Panc1 (cell line): Measurements from ENCODE around the gene CPA5. TPM values are rescaled to one million over a fixed set of nuclear protein-coding genes. Genes with fewer than 3 reads are reported as not detected.

ENCODE experiments used
- ATAC-seq: fragments of 200-7000 bp; cut with Tn5 transposase; 2 replicates; pipeline ENCODE4 v1.9.1; 2020; ENCODE audit warnings: mild to moderate bottlenecking, moderate library complexity
- BruUV-seq: library from RNA; stranded (reverse); fragments of 400-500 nt; replicated peaks from 2 replicates; lab custom pipeline; 2021; lab: Mats Ljungman, UMichigan
- CTCF ChIA-PET: fragments of 300-600 bp; sonication (Branson Sonifier 250); formaldehyde crosslinking; loops from one replicate; lab custom pipeline; 2022; ENCODE audit warnings: antibody characterized with exemption; lab: Charles Lee
- POLR2A ChIA-PET: fragments of 300-600 bp; sonication (Branson Sonifier 250); formaldehyde crosslinking; loops from one replicate; lab custom pipeline; 2022; ENCODE audit warnings: antibody characterized with exemption; lab: Charles Lee
- DNase-seq: peaks from one replicate; pipeline ENCODE4 v3.0.0-alpha.2; 2010; ENCODE audit warnings: low read depth, low spot score
- H3K27ac ChIP-seq: 2 replicates; pipeline ENCODE4 v1.5.1; 2011; ENCODE audit warnings: mild to moderate bottlenecking, low read length, inconsistent platforms
- H3K27me3 ChIP-seq: fragments of 200-500 bp; sonication (Bioruptor generic); 2 replicates; pipeline ENCODE4 v1.6.0; 2014; ENCODE audit warnings: low read length, inconsistent platforms; ENCODE audit not compliant: control insufficient read depth, insufficient read depth
- H3K36me3 ChIP-seq: fragments of 200-500 bp; sonication (Bioruptor generic); 2 replicates; pipeline ENCODE4 v1.5.1; 2014; ENCODE audit warnings: inconsistent platforms, mild to moderate bottlenecking, low read length, moderate library complexity; ENCODE audit not compliant: control insufficient read depth, insufficient read depth
- H3K4me1 ChIP-seq: 2 replicates; pipeline ENCODE4 v1.5.1; 2011; ENCODE audit warnings: inconsistent platforms, mild to moderate bottlenecking, low read length, moderate library complexity; ENCODE audit not compliant: control insufficient read depth, insufficient read depth
- H3K4me3 ChIP-seq, 2 experiments: 2 replicates each; pipeline ENCODE4 v1.5.1; 2011 to 2012; ENCODE audit warnings: low read depth in 2 of 2, low read length in 2 of 2, mild to moderate bottlenecking in 2 of 2, inconsistent platforms in 1 of 2, moderate library complexity in 1 of 2
- H3K9me3 ChIP-seq: fragments of 200-500 bp; sonication (Bioruptor generic); 2 replicates; pipeline ENCODE4 v1.5.1; 2014; ENCODE audit warnings: low read depth, mild to moderate bottlenecking, inconsistent platforms, low read length, moderate library complexity; ENCODE audit not compliant: control insufficient read depth, insufficient read depth
- POLR2AphosphoS5 ChIP-seq: IDR thresholded peaks from 2 replicates; pipeline ENCODE4 v1.6.1; 2012; ENCODE audit warnings: mild to moderate bottlenecking, low read depth, low read length, moderate library complexity
- REST ChIP-seq, 2 experiments: IDR thresholded peaks; 2 replicates each; pipeline ENCODE4 v1.6.1; 2011 to 2012; ENCODE audit warnings: low read depth in 2 of 2, control low read depth in 1 of 2, low read length in 1 of 2, mild to moderate bottlenecking in 1 of 2, moderate library complexity in 1 of 2; ENCODE audit not compliant: insufficient read depth in 1 of 2
- SIN3A ChIP-seq: IDR thresholded peaks from 2 replicates; pipeline ENCODE4 v1.6.1; 2012; ENCODE audit warnings: low read depth, mild to moderate bottlenecking, low read length, moderate library complexity, borderline replicate concordance; ENCODE audit not compliant: insufficient read depth
- TCF7L2 ChIP-seq: IDR thresholded peaks from 2 replicates; pipeline ENCODE4 v1.6.1; 2011; ENCODE audit warnings: mild to moderate bottlenecking, low read depth, low read length, inconsistent platforms
- in situ Hi-C: cut with HindIII; loops from 2 replicates; pipeline ENCODE4 v1.10.0; 2016; ENCODE audit warnings: low sequenced_read_pairs, low pct_unique_long_range_greater_than_20kb
- intact Hi-C: fragments of 100-400 bp; cut with micrococcal nuclease; formaldehyde crosslinking; loops from one replicate; pipeline ENCODE4 v1.10.0; 2022; ENCODE audit not compliant: unreplicated experiment
- total RNA-seq: library from RNA; stranded (reverse); gene quantifications from one replicate; pipeline ENCODE4 v1.2.1, GENCODE V29; 2021; ENCODE audit not compliant: unreplicated experiment
- TF ChIP-seq, protein P1 (sequence below): fragments of 450-650 bp; IDR thresholded peaks from 2 replicates; pipeline ENCODE4 v1.5.1; 2017; ENCODE audit warnings: mild to moderate bottlenecking

CPA5 gene
- total RNA-seq, 1 experiment from 2014 or later = not detected

GRCh38 chr7:130384371-130384801 is 39.8 kb downstream of the CPA5 start:
- no peaks in the 10 kb centered on the region for H3K9me3 ChIP-seq
- TF ChIP-seq, protein P1, sequence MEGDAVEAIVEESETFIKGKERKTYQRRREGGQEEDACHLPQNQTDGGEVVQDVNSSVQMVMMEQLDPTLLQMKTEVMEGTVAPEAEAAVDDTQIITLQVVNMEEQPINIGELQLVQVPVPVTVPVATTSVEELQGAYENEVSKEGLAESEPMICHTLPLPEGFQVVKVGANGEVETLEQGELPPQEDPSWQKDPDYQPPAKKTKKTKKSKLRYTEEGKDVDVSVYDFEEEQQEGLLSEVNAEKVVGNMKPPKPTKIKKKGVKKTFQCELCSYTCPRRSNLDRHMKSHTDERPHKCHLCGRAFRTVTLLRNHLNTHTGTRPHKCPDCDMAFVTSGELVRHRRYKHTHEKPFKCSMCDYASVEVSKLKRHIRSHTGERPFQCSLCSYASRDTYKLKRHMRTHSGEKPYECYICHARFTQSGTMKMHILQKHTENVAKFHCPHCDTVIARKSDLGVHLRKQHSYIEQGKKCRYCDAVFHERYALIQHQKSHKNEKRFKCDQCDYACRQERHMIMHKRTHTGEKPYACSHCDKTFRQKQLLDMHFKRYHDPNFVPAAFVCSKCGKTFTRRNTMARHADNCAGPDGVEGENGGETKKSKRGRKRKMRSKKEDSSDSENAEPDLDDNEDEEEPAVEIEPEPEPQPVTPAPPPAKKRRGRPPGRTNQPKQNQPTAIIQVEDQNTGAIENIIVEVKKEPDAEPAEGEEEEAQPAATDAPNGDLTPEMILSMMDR = no peak
- no peak for TF ChIP-seq TCF7L2
- no peak for TF ChIP-seq POLR2AphosphoS5
- TF ChIP-seq SIN3A = no peak
- TF ChIP-seq REST (IDR thresholded peaks at IDR 0.05; ENCODE audit: insufficient read depth in 1 of 2, low read depth in 2 of 2, low read length in 1 of 2) = no peak
- no peak overlapping the region for H3K4me3 ChIP-seq
- H3K27ac ChIP-seq = no peak overlapping the region
- ATAC-seq = no peak
- CTCF ChIA-PET = no interaction called here
- POLR2A ChIA-PET = no interaction called here
- no peak for DNase-seq
- no TSS peak for BruUV-seq
- in situ Hi-C loops (no loop called here), intact Hi-C loops (loop anchor here (10.0 kb wide), 1 partner anchor 310 kb away; the partner anchor contains the start of gene KLHDC10)
- no peaks in the 10 kb centered on the region for H3K36me3 ChIP-seq
- no peaks in the 10 kb centered on the region for H3K4me1 ChIP-seq
- H3K27me3 ChIP-seq = no peaks in the 10 kb centered on the region

GRCh38 chr7:130384841-130385599 is 40.4 kb downstream of the CPA5 start:
- H3K4me1 ChIP-seq = no peaks in the 10 kb centered on the region
- in situ Hi-C loops (no loop called here), intact Hi-C loops (loop anchor here (10.0 kb wide), 1 partner anchor 310 kb away; the partner anchor contains the start of gene KLHDC10)
- H3K36me3 ChIP-seq = no peaks in the 10 kb centered on the region
- TF ChIP-seq REST (IDR thresholded peaks at IDR 0.05; ENCODE audit: insufficient read depth in 1 of 2, low read depth in 2 of 2, low read length in 1 of 2) = no peak
- TF ChIP-seq, protein P1 = no peak
- TF ChIP-seq SIN3A = no peak
- TF ChIP-seq POLR2AphosphoS5 = no peak
- no peak for TF ChIP-seq TCF7L2
- no peaks in the 10 kb centered on the region for H3K9me3 ChIP-seq
- ChIA-PET CTCF (no interaction called here), POLR2A (no interaction called here)
- ATAC-seq (no peak), DNase-seq (no peak)
- H3K4me3 ChIP-seq = no peak overlapping the region
- no peak overlapping the region for H3K27ac ChIP-seq
- no peaks in the 10 kb centered on the region for H3K27me3 ChIP-seq
- no TSS peak for BruUV-seq
